OCI-LY1 (cell line): ENCODE data around the gene CLPTM1L.
"Not testable (repeated sequence)": the region's sequence is repeated elsewhere in the genome, so short reads cannot be mapped to it uniquely, and the experiment has no call there.

ENCODE experiments used
- H2AFZ ChIP-seq: fragments of 200-600 bp; sonication (generic), shearing (Covaris generic); 2 replicates; pipeline ENCODE4 v1.6.0; 2014; ENCODE audit warnings: antibody characterized with exemption, mild to moderate bottlenecking, low read length
- H3F3A ChIP-seq: fragments of 200-600 bp; sonication (generic), shearing (Covaris generic); 2 replicates; pipeline ENCODE4 v1.6.0; 2014; ENCODE audit warnings: mild to moderate bottlenecking, antibody characterized with exemption, low read length, moderate library complexity; ENCODE audit not compliant: insufficient read depth
- H3K27ac ChIP-seq: fragments of 200-600 bp; sonication (generic); 2 replicates; pipeline ENCODE4 v1.5.1; 2014; ENCODE audit warnings: low read length, mixed run types, mild to moderate bottlenecking, low read depth; ENCODE audit not compliant: poor library complexity, severe bottlenecking
- H3K27me3 ChIP-seq: fragments of 200-600 bp; sonication (generic); 2 replicates; pipeline ENCODE4 v1.6.0; 2014; ENCODE audit warnings: antibody characterized with exemption, mild to moderate bottlenecking, low read length, moderate library complexity; ENCODE audit not compliant: insufficient read depth
- H3K36me3 ChIP-seq: fragments of 200-600 bp; sonication (generic); 2 replicates; pipeline ENCODE4 v1.6.1; 2014; ENCODE audit warnings: mild to moderate bottlenecking, antibody characterized with exemption, low read length, moderate library complexity, mixed read lengths; ENCODE audit not compliant: insufficient read depth
- H3K4me1 ChIP-seq: fragments of 200-600 bp; sonication (generic); 2 replicates; pipeline ENCODE4 v1.5.1; 2014; ENCODE audit warnings: mild to moderate bottlenecking, low read length, moderate library complexity; ENCODE audit not compliant: insufficient read depth, severe bottlenecking
- H3K4me2 ChIP-seq: fragments of 200-600 bp; sonication (generic), shearing (Covaris generic); 2 replicates; pipeline ENCODE4 v1.6.1; 2014; ENCODE audit warnings: low read length
- H3K4me3 ChIP-seq: fragments of 200-600 bp; sonication (generic); 2 replicates; pipeline ENCODE4 v1.5.1; 2014; ENCODE audit warnings: low read length, low read depth, mild to moderate bottlenecking, mixed read lengths; ENCODE audit not compliant: poor library complexity, severe bottlenecking
- H3K79me2 ChIP-seq: fragments of 200-600 bp; shearing (Covaris generic); 2 replicates; pipeline ENCODE4 v1.6.1; 2016; ENCODE audit warnings: mixed run types, low read length, mixed read lengths; ENCODE audit not compliant: insufficient read depth
- H3K9ac ChIP-seq: fragments of 200-600 bp; sonication (generic), shearing (Covaris generic); 2 replicates; pipeline ENCODE4 v1.6.1; 2014; ENCODE audit warnings: mild to moderate bottlenecking, low read length, mixed read lengths
- H3K9me2 ChIP-seq: fragments of 200-600 bp; sonication (generic), shearing (Covaris generic); 2 replicates; pipeline ENCODE4 v1.6.1; 2014; ENCODE audit warnings: low read depth, mild to moderate bottlenecking, low read length, mixed read lengths
- H3K9me3 ChIP-seq: fragments of 200-600 bp; shearing (Covaris generic); 2 replicates; pipeline ENCODE4 v1.6.1; 2014; ENCODE audit warnings: low read length, mixed read lengths
- H4K20me1 ChIP-seq: fragments of 200-600 bp; sonication (generic), shearing (Covaris generic); 2 replicates; pipeline ENCODE4 v1.6.0; 2016; ENCODE audit warnings: mild to moderate bottlenecking, low read length; ENCODE audit not compliant: insufficient read depth
- EZH2 ChIP-seq: fragments of 200-600 bp; sonication (generic), shearing (Covaris generic); IDR thresholded peaks from 2 replicates; pipeline ENCODE4 v1.8.0; 2017; ENCODE audit warnings: borderline replicate concordance, mixed run types, mild to moderate bottlenecking, antibody characterized with exemption, low read length, moderate library complexity, mixed read lengths
- TF ChIP-seq, protein P1 (sequence below): fragments of 200-600 bp; sonication (generic), shearing (Covaris generic); IDR thresholded peaks from 2 replicates; pipeline ENCODE4 v1.5.1; 2017; ENCODE audit warnings: mild to moderate bottlenecking, antibody characterized with exemption, low read length, moderate library complexity, mixed read lengths

Gene CLPTM1L

DNA sequence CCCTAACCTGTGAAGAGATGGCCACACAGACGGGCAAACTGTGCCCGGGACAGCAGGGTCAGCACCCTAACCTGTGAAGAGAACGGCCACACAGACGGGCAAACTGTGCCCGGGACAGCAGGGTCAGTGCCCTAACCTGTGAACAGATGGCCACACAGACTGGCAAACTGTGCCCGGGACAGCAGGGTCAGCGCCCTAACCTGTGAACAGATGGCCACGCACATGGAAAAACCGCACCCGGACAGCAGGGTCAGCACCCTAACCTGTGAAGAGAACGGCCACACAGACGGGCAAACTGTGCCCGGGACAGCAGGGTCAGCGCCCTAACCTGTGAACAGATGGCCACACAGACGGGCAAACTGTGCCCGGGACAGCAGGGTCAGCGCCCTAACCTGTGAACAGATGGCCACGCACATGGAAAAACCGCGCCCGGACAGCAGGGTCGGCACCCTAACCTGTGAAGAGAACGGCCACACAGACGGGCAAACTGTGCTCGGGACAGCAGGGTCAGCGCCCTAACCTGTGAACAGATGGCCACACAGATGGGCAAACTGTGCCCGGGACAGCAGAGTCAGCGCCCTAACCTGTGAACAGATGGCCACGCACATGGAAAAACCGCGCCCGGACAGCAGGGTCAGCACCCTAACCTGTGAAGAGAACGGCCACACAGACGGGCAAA is 5.6 kb downstream of the CLPTM1L start:
- H3K36me3 ChIP-seq, result peaks cover 91% of the 10 kb centered on the region
- H3K9me3 ChIP-seq, H3K4me3 ChIP-seq, H3F3A ChIP-seq, H3K79me2 ChIP-seq, H3K9me2 ChIP-seq, H3K4me2 ChIP-seq, H3K27ac ChIP-seq, H3K9ac ChIP-seq, H3K27me3 ChIP-seq, H2AFZ ChIP-seq, H4K20me1 ChIP-seq: not testable (repeated sequence)
- H3K4me1 ChIP-seq, result peaks cover 55% of the 10 kb centered on the region

GRCh38 chr5:1338506-1339070 is 6.3 kb downstream of the CLPTM1L start:
- H3K27ac ChIP-seq, result no peak overlapping the region
- H3K4me1 ChIP-seq, result peaks cover 50% of the 10 kb centered on the region
- H3F3A ChIP-seq, result no peaks in the 10 kb centered on the region
- no peaks in the 10 kb centered on the region for H3K27me3 ChIP-seq
- no peaks in the 10 kb centered on the region for H3K9me2 ChIP-seq
- H3K9ac ChIP-seq, result no peak overlapping the region
- peaks cover 98% of the 10 kb centered on the region for H3K36me3 ChIP-seq
- no peak overlapping the region for H2AFZ ChIP-seq
- no peaks in the 10 kb centered on the region for H3K9me3 ChIP-seq
- peaks cover under 1% of the 10 kb centered on the region; the same call in 1 of the 2 replicates for H3K79me2 ChIP-seq
- no peak overlapping the region for H3K4me3 ChIP-seq
- TF ChIP-seq, protein P1, sequence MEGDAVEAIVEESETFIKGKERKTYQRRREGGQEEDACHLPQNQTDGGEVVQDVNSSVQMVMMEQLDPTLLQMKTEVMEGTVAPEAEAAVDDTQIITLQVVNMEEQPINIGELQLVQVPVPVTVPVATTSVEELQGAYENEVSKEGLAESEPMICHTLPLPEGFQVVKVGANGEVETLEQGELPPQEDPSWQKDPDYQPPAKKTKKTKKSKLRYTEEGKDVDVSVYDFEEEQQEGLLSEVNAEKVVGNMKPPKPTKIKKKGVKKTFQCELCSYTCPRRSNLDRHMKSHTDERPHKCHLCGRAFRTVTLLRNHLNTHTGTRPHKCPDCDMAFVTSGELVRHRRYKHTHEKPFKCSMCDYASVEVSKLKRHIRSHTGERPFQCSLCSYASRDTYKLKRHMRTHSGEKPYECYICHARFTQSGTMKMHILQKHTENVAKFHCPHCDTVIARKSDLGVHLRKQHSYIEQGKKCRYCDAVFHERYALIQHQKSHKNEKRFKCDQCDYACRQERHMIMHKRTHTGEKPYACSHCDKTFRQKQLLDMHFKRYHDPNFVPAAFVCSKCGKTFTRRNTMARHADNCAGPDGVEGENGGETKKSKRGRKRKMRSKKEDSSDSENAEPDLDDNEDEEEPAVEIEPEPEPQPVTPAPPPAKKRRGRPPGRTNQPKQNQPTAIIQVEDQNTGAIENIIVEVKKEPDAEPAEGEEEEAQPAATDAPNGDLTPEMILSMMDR, result no peak
- no peak for TF ChIP-seq EZH2
- H4K20me1 ChIP-seq, result no peaks in the 10 kb centered on the region
- no peak overlapping the region for H3K4me2 ChIP-seq

GRCh38 chr5:1338196-1338490 is 6.8 kb downstream of the CLPTM1L start:
- no peak overlapping the region for H3K4me2 ChIP-seq
- H3K9me3 ChIP-seq, result no peaks in the 10 kb centered on the region
- peaks cover 46% of the 10 kb centered on the region for H3K4me1 ChIP-seq
- H3K9me2 ChIP-seq, result no peaks in the 10 kb centered on the region
- H3K4me3 ChIP-seq, result no peak overlapping the region
- H3K27ac ChIP-seq, result no peak overlapping the region
- H3K79me2 ChIP-seq, result no peaks in the 10 kb centered on the region
- no peak overlapping the region for H2AFZ ChIP-seq
- H3K36me3 ChIP-seq, result peaks cover 98% of the 10 kb centered on the region
- no peak overlapping the region for H3K9ac ChIP-seq
- H4K20me1 ChIP-seq, result no peaks in the 10 kb centered on the region
- no peaks in the 10 kb centered on the region for H3K27me3 ChIP-seq
- no peaks in the 10 kb centered on the region for H3F3A ChIP-seq
- TF ChIP-seq, protein P1, result no peak
- TF ChIP-seq EZH2, result no peak
